Caco-2 (cell line): Measurements from ENCODE around the gene PCED1B. TPM values are rescaled to one million over a fixed set of nuclear protein-coding genes. Genes with fewer than 3 reads are reported as not detected.
"Not testable (repeated sequence)": the region's sequence is repeated elsewhere in the genome, so short reads cannot be mapped to it uniquely, and the experiment has no call there.

Experiments
- BruUV-seq: library from RNA; stranded (reverse); fragments of 400-500 nt; replicated peaks from 2 replicates; lab custom pipeline; 2021; lab: Mats Ljungman, UMichigan
- CTCF ChIA-PET: fragments of 300-600 bp; sonication (Branson Sonifier 250); formaldehyde crosslinking; loops from one replicate; lab custom pipeline; 2022; ENCODE audit warnings: antibody characterized with exemption; lab: Charles Lee
- POLR2A ChIA-PET: fragments of 300-600 bp; sonication (Branson Sonifier 250); formaldehyde crosslinking; loops from one replicate; lab custom pipeline; 2022; ENCODE audit warnings: antibody characterized with exemption; lab: Charles Lee
- DNase-seq, 2 experiments: peaks; one replicate each; pipeline versions ENCODE4 v3.0.0 to v3.0.0-alpha.2; 2020 to 2022
- H3K27me3 ChIP-seq: replicated peaks from 2 replicates; pipeline ENCODE4 v1.6.0; 2011; ENCODE audit warnings: low read length; ENCODE audit not compliant: control insufficient read depth, insufficient read depth
- H3K36me3 ChIP-seq: 2 replicates; pipeline ENCODE4 v1.5.1; 2011; ENCODE audit warnings: low read length; ENCODE audit not compliant: control insufficient read depth, insufficient read depth
- H3K4me1 ChIP-seq: fragments of 250-450 bp; sonication (Bioruptor Pico); 2 replicates; pipeline ENCODE4 v1.5.1; 2020; ENCODE audit warnings: mild to moderate bottlenecking
- H3K4me3 ChIP-seq: 2 replicates; pipeline ENCODE4 v1.5.1; 2011; ENCODE audit warnings: low read depth, mild to moderate bottlenecking, control low read depth, low read length
- H3K9me3 ChIP-seq: fragments of 250-450 bp; sonication (Bioruptor Pico); 2 replicates; pipeline ENCODE4 v1.5.1; 2020; ENCODE audit warnings: mild to moderate bottlenecking, moderate library complexity
- H3K27ac Mint-ChIP-seq: one replicate; pipeline ENCODE4 v1.8.0; 2022; ENCODE audit warnings: mixed read lengths; ENCODE audit not compliant: unreplicated experiment
- H3K27me3 Mint-ChIP-seq: one replicate; pipeline ENCODE4 v1.8.0; 2022; ENCODE audit warnings: mixed read lengths; ENCODE audit not compliant: insufficient read depth, unreplicated experiment
- H3K36me3 Mint-ChIP-seq: one replicate; pipeline ENCODE4 v1.8.0; 2022; ENCODE audit warnings: mild to moderate bottlenecking, mixed read lengths; ENCODE audit not compliant: insufficient read depth, unreplicated experiment
- H3K4me1 Mint-ChIP-seq: one replicate; pipeline ENCODE4 v1.8.0; 2022; ENCODE audit warnings: low read depth, mixed read lengths; ENCODE audit not compliant: unreplicated experiment
- H3K4me3 Mint-ChIP-seq: one replicate; pipeline ENCODE4 v1.8.0; 2022; ENCODE audit warnings: mild to moderate bottlenecking, moderate library complexity, mixed read lengths; ENCODE audit not compliant: unreplicated experiment
- H3K9me3 Mint-ChIP-seq: one replicate; pipeline ENCODE4 v1.8.0; 2022; ENCODE audit warnings: mixed read lengths; ENCODE audit not compliant: unreplicated experiment
- CTCF ChIP-seq, 2 experiments: fragments of 200-600 bp in 1 of 2; IDR thresholded peaks; 1 replicate in 1 of 2; 2 replicates in 1 of 2; pipeline versions ENCODE4 v1.5.1 to v1.8.0; 2011 to 2022; ENCODE audit warnings: antibody characterized with exemption in 1 of 2, control low read depth in 1 of 2, inconsistent platforms in 1 of 2, low read depth in 1 of 2, low read length in 1 of 2, mild to moderate bottlenecking in 1 of 2, moderate library complexity in 1 of 2; ENCODE audit not compliant: insufficient read depth in 1 of 2, severe bottlenecking in 1 of 2, unreplicated experiment in 1 of 2
- intact Hi-C: fragments of 100-400 bp; cut with micrococcal nuclease; formaldehyde crosslinking; loops from one replicate; pipeline ENCODE4 v1.10.0; 2022; ENCODE audit not compliant: unreplicated experiment
- total RNA-seq: library from RNA; stranded (reverse); gene quantifications from 2 replicates; pipeline ENCODE4 v1.2.3, GENCODE V29; 2022

PCED1B gene
- total RNA-seq, 1 experiment from 2014 or later: 7.0 TPM

DNA sequence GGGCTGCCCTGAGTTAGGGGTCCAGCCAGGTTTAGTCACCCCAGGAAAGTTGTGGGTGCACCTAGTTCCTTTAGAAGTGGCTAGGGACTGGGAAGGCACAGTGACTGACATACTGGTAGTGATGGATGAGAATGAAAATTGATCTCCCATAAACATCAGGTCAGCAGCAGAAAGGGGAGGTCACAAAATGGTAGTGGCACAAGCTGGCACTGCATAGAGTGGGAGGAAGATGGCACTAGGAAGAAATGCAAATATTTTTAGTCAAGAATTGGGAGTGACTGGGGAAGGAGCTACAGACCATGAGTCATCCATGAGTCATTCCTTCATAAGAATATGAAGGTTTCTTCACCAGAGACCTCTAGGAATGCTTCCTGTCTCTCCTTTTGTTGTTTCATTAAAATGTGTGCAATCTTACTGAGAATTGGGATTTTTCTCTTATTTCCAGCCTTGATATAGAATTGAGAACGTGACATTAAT lies 198.6 kb downstream of the PCED1B start:
- Mint-ChIP-seq H3K4me3 (no peak overlapping the region), H3K27ac (no peak overlapping the region), H3K27me3 (no peaks in the 10 kb centered on the region), H3K4me1 (peaks cover 17% of the 10 kb centered on the region), H3K9me3 (peaks cover 15% of the 10 kb centered on the region), H3K36me3 (peaks cover 12% of the 10 kb centered on the region)
- ChIA-PET POLR2A (no interaction called here), CTCF (no interaction called here)
- no TSS peak for BruUV-seq
- Histone ChIP-seq H3K27me3 (no peaks in the 10 kb centered on the region), H3K4me3 (no peak overlapping the region), H3K4me1 (peaks cover 26% of the 10 kb centered on the region), H3K36me3 (no peaks in the 10 kb centered on the region), H3K9me3 (no peaks in the 10 kb centered on the region)
- TF ChIP-seq CTCF (IDR thresholded peaks at IDR 0.05; ENCODE audit: insufficient read depth in 1 of 2, low read depth in 1 of 2, low read length in 1 of 2, severe bottlenecking in 1 of 2, unreplicated experiment in 1 of 2): no peak
- DNase-seq: no peak
- intact Hi-C loops: loop anchor here (2.0 kb wide), 1 partner anchor 47 kb away; no protein-coding TSS in a partner anchor

- H3K4me1 ChIP-seq: peaks cover 26% of the 10 kb centered on the region
- H3K9me3 Mint-ChIP-seq: peaks cover 16% of the 10 kb centered on the region
- H3K36me3 Mint-ChIP-seq: peaks cover 12% of the 10 kb centered on the region
- H3K4me1 Mint-ChIP-seq: peaks cover 17% of the 10 kb centered on the region
- H3K36me3 ChIP-seq, CTCF ChIA-PET, BruUV-seq, H3K27ac Mint-ChIP-seq, H3K4me3 ChIP-seq, DNase-seq, H3K27me3 Mint-ChIP-seq, H3K27me3 ChIP-seq, H3K9me3 ChIP-seq, POLR2A ChIA-PET, intact Hi-C loops, H3K4me3 Mint-ChIP-seq: not testable (repeated sequence)
Measured at GRCh38 chr12:47279758-47280157, 200.3 kb downstream of the PCED1B start.

DNA sequence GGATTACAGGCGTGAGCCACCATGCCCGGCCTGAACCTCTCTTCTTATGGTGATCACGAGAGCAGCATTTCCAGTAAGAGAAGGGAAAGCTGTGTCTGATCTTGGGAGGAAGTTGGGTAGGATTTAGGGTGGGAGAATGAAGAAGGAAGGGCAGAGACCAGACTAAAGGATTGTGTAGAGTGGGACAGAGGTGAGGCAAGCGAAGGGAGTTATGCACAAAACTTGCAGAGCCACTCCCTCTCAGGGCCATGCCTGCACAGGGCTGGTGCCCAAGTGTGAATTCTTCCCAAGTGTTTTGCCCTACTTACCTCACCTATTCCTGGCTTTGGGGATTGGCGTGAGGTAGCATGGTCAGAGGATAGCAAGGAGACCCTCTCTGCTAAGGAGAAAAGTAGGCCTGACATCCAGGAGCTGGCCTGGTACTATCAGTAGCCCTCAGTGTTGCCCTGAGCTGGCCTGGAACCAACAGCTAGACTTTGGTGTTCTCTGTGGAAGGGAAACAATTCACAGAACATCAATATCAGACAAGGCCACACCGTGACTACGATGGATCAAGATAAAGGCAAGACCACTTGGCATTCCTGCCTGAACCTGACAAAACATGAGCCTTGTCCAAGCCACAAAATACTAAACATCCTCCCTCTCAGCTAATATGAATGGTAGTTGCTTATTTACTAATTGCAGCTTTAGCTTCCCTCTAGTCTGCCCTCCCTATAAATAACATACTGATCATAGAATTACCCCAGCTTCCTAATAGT lies 201.3 kb downstream of the PCED1B start:
- Mint-ChIP-seq H3K27ac (no peak overlapping the region), H3K27me3 (no peaks in the 10 kb centered on the region), H3K4me1 (peaks cover 17% of the 10 kb centered on the region), H3K4me3 (no peak overlapping the region), H3K36me3 (peaks cover 12% of the 10 kb centered on the region), H3K9me3 (peaks cover 16% of the 10 kb centered on the region)
- H3K9me3 ChIP-seq: no peaks in the 10 kb centered on the region
- ChIA-PET POLR2A (no interaction called here), CTCF (no interaction called here)
- no TSS peak for BruUV-seq
- TF ChIP-seq CTCF (IDR thresholded peaks at IDR 0.05; ENCODE audit: insufficient read depth in 1 of 2, low read depth in 1 of 2, low read length in 1 of 2, severe bottlenecking in 1 of 2, unreplicated experiment in 1 of 2): no peak
- H3K4me3 ChIP-seq: no peak overlapping the region
- intact Hi-C loops: no loop called here
- H3K27me3 ChIP-seq: no peaks in the 10 kb centered on the region
- H3K4me1 ChIP-seq: peaks cover 26% of the 10 kb centered on the region
- DNase-seq: no peak
- H3K36me3 ChIP-seq: no peaks in the 10 kb centered on the region
